ENCODE results near the gene MTHFD1.
"Not testable (repeated sequence)": the region's sequence is repeated elsewhere in the genome, so short reads cannot be mapped to it uniquely, and the experiment has no call there.

MTHFD1 gene

DNA sequence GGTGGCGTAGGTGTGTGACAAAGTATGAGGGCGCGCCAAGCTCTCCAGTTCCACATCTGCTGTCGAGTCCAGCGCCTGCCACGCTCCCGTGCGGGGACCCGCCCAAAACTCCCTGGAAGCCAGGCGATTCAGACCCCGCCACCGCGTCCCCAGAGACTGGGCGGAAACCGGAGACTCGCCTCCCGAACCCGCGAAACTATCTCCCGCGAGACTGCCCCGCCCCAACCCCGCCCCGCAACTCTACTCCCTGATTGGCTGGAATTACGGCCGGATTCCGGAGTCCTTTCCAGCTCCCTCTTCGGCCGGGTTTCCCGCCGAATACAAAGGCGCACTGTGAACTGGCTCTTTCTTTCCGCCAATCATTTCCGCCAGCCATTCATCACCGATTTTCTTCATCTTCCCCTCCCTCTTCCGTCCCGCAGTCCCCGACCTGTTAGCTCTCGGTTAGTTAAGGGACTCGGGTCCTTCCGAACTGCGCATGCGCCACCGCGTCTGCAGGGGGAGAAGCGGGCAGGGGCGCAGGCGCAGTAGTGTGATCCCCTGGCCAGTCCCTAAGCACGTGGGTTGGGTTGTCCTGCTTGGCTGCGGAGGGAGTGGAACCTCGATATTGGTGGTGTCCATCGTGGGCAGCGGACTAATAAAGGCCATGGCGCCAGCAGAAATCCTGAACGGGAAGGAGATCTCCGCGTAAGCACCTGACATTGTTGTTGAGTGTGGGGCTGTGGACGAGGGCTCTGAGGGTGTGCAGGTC, at the start of gene MTHFD1:
MTHFD1 (plus strand) TSS at position 572 of the 751 bp plus-strand sequence; CDS start at position 647, 75 bp downstream.
- peak; percentile 100 for FAIRE-seq
- peak; percentile 100 for DNase-seq (ENCODE audit: insufficient read length, low spot score)

DNA sequence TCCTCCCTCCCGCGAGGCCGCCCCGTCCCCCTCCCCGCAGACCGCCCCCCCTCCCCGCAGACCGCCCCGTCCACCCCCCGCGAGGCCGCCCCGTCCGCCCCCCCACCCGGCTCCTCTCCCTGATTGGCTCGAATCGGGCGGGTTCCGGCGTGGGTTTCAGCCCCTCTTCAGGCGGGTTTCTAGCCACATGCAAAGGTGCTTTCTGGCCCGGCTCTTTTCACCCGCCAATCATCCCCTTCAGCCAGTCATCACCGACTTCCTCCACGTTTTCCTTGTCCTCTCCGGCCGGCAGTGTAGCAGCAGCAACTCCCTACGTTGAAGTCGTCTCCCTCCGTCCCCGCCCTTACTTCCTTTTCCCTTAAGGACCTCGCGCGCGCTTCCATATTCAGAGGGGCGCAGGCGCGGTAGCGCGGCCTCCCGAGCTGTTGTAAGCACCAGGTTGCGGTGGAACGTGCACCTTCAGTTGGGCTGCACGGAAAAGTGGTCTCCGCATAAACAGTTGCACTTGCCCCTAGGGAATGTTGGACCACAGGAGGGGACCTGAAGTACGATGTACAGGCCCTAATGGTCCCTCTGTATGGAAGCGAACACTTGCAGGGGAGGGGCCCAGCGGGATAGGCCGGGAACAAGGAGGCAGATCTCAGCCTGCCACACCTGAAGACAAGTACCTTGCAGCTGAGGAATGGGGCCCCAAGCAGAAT, 49.4 kb upstream of the MTHFD1 start:
- FAIRE-seq: peak; percentile 100
- DNase-seq (ENCODE audit: insufficient read length, low spot score): peak; percentile 100

DNA sequence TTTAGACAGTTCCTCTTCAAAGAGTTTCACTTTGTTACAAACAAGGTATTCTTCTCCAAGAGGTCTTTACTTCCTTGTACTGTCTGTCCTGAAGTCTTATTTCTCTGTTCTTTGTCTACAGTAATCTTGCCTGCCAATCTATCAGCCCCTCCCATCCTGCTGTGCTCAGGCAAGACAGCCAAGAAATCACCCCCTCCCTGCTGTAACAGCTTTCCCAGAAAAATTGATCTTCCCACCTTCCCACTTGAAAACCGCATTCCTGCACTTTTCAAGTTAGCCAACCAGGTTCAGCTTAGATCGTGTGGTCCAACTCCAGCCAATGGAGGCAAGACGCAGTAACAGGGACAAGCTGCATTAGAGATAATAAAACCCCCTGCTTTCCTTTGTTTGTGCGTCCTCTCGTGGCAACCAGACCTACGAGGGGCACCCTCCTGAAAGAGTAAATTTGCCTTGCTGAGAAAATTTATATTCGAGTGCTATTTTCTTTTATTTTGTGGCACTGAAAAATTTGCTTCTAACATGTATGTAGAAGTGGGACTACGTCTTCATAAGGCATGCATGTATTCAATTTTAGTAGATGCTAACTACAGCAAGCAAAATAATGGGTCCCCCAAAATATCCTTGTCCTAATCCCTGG, 47.5 kb upstream of the MTHFD1 start:
- DNase-seq (ENCODE audit: insufficient read length, low spot score) (no peak), FAIRE-seq (peak; percentile 82)

DNA sequence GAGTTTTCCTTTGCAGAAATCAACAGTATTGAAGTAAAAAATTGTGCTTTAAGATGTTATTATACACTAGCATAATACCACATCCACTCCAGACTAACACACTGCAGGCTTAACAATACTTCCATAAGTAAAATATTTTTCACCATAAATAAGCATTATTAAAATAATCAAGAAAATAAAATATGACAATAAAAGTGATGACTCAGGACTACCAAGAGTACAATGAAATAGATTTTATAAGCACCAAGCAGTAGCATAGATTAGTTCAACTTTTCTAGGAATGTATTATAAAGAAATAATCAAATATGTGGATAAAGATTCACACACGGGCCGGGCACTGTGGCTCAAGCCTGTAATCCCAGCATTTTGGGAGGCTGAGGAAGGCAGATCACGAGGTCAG, 40.4 kb upstream of the MTHFD1 start:
- DNase-seq (ENCODE audit: insufficient read length, low spot score): no peak
- no peak for FAIRE-seq

DNA sequence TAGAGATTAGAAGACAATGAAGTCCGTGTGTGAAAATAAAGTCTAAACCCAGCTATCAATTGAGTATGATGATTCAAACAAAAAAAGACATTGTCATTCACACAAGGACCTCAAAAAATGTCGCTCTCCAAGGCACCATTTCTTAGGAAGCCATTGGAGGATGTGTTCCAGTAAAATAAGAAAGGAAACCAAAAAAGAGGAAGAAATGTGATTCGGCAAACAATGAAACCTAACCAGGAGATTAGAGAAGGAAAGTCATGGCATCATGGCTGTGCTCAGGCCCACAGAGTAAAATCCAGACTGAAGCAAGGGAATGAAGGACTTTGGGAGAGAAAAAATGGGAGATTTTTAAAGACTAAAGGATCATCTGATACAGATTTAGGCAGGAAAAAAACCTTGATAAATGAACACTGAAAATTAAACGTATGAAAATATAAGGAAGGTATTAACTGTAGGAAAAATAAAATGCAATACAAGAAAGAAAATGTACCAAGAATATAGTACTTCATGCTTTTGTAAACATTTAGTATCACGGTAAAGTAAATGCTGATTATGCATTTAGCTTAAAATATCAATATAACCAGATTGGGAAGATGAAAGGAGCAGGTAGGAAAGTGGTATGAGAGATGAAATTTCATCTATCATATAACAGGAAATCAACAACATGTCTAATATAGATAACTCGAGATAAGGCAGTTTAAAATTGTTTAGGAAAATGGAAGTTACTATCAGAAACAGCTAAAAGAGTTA, 38.2 kb upstream of the MTHFD1 start:
- no peak for DNase-seq (ENCODE audit: insufficient read length, low spot score)
- FAIRE-seq: peak; percentile 92

DNA sequence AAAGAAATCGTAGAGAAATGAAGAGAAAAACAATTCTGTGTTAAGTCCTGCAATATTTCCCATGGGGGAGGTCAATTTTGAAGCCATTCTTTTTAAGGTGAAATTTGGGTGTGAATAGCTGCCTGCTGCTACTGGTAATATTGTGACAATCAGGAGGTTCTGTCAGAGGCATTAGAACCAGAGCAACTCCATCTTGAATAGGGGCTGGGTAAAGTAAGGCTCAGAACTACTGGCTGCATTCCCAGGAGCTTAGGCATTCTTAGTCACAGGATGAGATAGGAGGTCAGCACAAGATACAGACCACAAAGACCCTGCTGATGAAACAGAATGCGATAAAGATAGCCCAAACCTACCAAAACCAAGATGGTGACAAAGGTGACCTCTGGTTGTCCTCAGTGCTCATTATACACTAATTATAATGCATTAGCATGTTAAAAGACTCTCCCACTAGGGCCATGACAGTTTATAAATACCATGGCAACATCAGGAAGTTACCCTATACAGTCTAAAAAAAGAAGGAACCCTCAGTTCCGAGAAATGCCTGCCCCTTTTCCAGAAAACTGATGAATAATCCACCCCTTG, 24.8 kb upstream of the MTHFD1 start:
- FAIRE-seq: peak; percentile 94
- no peak for DNase-seq (ENCODE audit: insufficient read length, low spot score)

DNA sequence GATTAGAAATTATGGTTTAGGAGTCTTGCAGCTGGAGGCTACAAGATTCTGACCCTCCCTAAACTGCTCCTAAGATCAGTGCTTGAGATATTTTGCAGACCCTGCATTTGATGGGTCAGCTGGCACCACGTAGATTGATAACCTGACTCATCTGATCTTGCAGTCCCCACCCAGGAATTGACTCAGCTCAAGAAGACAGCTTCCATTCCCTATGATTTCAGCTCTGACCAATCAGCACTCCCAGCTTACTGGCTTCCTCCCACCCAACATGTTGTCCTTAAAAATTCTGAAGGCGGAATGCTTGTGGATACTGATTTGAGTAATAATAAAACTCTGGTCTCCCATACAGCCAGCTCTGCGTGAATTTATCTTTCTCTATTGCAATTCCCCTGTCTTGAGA, 23.2 kb upstream of the MTHFD1 start:
- DNase-seq (ENCODE audit: insufficient read length, low spot score): peak; percentile 67
- peak; percentile 99 for FAIRE-seq

DNA sequence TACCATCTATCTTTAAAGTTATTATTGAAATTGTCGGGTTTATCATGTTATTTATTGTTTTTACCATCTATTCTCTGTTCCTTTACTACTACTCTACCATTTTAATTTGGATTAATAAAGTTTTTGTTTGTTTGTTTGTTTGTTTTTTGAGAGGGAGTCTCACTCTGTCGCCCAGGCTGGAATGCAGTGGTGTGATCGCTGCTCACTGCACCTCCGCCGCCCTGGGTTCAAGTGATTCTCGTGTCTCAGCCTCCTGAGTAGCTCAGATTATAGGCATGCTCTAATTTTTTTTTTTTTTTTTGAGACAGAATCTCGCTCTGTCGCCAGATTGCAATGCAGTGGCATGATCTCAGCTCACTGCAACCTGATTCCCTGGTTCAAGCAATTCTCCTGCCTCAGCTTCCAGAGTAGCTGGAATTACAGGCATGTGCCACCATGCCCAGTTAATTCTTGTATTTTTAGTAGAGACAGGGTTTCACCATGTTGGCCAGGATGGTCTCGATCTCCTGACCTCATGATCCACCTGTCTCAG, 22.7 kb upstream of the MTHFD1 start:
- not testable (repeated sequence) for DNase-seq (ENCODE audit: insufficient read length, low spot score)
- peak; percentile 92 for FAIRE-seq

DNA sequence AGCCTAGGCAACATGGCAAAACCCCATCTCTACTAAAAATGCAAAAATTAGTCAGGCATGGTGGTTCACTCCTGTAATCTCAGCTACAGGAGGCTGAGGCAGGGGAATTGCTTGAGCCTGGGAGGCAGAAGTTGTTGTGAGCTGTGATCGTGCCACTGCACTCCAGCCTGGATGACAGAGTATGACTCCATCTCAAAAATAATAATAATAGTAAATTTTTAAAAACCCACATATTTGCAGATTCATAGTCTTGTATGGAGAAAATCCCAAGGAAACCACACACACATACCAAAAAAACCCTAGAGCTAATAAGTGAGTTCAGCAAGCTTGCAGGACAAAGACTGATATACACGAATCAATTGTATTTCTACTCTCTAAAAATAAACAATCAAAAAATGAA, 19.0 kb upstream of the MTHFD1 start:
- FAIRE-seq: no peak

DNA sequence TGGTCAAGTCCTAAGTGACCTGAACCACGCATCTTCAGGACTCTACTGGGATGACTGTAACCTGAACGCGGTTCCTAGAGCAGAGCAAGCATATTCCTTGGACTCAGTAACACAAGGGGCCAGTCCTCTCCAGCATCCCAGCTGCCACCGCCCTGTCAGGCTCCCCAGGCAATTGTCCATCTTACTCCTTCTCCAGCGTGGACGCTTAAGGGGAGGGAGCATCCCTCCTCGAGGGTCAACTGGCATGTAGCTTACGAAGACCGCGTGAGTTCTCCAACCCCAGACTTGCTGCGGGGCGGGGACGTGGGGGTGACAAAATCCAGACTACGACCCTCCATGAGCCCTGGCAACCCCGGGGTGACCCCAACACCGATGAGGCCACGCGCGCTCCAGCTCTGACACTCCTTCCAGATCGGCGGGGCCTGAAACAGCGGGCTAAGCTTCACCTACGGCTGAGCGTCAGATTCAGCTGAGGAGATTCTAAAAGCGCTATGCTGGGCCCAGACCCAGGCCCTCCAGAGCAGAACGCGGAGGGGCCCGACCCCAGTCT, 846 bp upstream of the MTHFD1 start:
- DNase-seq (ENCODE audit: insufficient read length, low spot score) (peak; percentile 76), FAIRE-seq (no peak)

More for the DNA sequence above, 19.0 kb upstream of the MTHFD1 start:
- no peak for DNase-seq (ENCODE audit: insufficient read length, low spot score)

DNA sequence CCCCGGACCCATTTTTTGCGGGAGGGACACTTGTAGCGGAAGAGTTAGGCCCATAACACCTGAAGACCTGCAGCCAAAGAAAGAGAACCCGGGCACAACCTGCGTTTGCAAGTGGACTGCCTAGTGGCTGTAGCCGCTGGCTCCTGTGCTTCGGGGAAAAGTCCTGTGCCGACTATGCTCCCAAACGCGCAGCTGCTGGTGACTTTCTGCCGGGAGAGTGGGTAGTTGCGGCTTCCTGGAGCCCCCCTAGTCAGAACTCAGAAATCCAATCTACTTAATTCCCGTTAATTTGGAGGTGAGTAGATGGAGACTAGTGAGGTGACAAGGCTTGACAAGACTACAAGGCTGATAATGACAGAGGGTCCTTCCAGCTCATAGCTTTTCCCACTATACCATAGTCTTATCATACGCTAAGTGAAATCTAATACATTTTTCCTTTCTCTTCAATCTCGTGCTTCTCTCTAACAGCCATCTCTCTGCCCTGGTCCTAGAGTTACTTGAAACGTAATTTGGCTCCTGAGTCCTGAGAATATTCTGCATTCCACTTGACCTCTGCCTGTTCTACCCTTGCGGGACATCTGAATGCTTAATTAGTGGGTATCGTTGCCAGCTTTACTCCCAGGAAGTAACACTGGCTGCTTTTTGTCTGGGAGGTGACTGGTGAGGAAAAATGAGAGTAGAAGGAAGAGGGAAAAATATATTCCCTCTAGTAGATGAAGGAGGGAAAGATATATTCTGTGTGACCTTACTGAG, 556 bp downstream of the MTHFD1 start:
- FAIRE-seq: no peak
- peak; percentile 64 for DNase-seq (ENCODE audit: insufficient read length, low spot score)

DNA sequence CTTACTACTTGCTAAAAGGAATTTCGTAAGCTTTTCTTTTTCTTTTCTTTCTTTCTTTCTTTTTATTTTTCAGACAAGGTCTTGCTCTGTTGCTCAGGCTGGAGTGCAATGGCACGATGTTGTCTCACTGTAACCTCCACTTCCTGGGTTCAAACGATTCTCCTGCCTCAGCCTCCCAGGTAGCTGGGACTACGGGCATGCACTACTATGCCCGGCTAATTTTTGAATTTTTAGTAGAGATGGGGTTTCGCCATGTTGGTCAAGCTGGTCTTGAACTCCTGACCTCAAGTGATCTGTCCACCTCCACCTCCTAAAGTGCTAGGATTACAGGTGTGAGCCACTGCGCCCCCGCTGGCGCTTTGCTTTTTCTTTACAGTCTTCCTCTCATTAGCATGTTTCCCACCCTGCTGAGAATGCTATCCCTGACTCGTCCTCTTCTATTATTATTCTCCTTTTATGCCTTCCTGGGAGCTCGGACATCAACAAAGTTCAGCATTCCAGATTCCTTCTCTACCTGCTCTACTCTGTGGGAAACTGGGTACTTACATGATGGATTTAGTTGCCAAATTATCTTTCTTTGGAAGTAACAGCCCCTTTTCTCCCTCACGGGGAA, 3.1 kb downstream of the MTHFD1 start:
- no peak for DNase-seq (ENCODE audit: insufficient read length, low spot score)
- FAIRE-seq: no peak

DNA sequence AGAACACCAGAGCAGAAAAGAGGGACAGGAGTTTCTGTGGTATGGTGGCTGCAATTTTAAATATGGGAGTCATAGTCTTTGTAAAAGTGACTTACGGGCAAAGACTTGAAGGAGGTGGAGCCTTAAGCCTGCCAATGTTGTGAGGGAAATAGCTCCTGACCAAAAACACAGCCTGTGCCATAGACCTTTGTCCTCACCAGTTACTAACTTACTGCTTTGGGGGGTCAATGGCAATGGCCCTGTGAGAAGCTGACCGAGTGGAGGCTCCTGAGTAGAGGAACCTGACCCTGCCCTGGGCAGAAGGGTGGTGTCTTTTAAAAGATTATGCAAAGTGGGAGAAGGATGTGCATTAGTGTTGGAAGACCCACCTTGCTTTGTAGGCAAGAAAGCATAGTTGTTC, 3.8 kb downstream of the MTHFD1 start:
- DNase-seq (ENCODE audit: insufficient read length, low spot score): no peak
- peak; percentile 33 for FAIRE-seq

DNA sequence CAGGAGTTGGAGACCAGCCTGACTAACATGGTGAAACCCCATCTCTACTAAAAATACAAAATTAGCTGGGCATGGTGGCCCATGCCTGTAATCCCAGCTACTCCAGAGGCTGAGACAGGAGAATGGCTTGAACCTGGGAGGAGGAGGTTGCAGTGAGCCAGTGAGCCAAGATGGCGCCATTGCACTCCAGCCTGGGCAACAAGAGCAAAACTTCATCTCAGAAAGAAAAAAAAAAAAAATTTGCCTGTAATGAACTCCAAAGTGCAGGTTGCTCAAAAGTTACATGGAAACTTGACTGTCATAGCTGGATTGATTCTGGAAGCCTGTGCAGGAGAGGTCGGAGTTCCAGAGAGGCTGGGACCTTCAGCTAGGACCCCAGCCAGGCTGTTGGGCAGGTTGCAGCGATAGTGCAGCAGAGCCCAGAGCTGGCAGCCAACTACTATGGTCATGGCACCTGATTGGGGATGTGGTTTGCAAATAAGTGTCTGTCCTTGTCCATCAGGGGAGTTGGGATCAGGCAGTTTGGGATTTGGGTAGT, 5.1 kb downstream of the MTHFD1 start:
- DNase-seq (ENCODE audit: insufficient read length, low spot score); FAIRE-seq: not testable (repeated sequence)

DNA sequence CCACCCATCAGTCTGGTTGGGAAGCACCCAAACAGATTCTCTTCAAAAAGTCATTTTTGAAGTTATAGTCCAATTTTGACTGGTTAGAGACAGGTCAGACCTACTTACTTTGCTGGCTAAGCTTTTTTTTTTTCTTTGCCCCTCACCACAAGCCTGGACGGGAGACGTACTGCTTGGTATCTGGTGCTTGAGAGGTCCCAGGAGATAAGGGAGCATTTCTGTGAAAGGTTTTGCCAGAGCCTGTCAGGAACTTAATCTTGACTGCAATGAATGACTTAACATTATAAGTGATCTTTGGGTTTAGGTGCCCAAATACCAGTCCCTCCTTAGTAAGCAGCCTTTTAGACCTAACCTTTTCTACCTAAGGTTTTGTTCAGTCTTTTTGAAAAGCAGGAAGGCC, 6.3 kb downstream of the MTHFD1 start:
- DNase-seq (ENCODE audit: insufficient read length, low spot score): no peak
- FAIRE-seq: no peak

DNA sequence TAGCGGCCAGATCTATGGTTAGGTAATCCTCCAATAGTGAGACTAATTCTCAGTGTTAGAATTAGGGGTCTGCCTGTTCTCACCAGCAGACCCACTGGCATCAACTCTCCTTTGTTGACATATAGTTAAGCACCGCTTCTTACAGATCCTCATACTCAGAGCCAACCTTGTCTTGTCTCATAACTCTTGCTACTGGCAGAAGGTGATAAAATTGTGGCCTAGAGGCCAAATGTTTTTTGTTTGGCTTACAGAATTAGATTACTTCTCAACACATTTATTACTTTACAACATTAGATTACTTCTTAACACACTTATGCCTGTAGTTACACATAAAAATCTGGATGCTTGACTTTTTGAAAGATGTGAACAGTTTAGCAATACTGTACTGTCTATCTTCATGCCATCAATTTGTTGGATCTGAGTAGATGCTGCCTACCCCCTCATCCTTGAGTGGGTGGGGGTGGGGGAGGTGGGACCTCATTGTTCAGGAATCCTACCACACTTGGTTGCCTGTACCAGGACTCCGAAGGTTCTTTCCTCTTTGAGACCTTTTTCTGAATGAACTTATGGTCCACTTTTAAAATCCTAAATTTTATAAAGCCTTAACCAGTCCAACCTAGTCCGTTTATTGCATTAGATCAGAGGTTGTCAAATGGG, 7.0 kb downstream of the MTHFD1 start:
- DNase-seq (ENCODE audit: insufficient read length, low spot score) (no peak), FAIRE-seq (peak; percentile 94)

DNA sequence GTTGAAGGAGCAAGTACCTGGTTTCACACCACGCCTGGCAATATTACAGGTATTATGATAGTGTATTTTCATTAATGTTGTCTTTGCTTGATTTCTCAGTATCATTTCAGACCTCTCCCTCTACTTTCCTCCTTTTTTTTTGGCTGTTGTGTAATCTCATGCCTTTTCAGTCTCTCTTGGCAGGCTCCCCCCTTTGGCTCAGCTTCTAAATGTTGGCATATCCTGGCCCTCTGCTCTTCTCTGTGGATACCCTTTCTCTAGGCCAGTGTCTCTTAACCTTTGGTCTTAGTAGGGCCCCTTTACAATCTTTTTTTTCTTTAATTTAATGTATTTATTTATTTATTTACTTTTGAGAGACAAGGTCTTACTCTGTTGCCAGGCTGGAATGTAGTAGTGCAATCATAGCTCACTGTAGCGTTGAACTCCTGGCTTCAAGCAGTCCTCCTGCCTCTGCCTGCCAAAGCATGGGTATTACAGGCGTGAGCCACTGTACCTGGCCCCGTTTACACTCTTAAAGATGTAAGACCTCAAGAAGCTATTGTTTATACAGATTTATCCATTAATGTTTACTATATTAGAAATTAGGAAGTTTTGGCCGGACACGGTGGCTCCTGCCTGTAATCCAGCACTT, 12.8 kb downstream of the MTHFD1 start:
- FAIRE-seq (peak; percentile 80), DNase-seq (ENCODE audit: insufficient read length, low spot score) (no peak)

DNA sequence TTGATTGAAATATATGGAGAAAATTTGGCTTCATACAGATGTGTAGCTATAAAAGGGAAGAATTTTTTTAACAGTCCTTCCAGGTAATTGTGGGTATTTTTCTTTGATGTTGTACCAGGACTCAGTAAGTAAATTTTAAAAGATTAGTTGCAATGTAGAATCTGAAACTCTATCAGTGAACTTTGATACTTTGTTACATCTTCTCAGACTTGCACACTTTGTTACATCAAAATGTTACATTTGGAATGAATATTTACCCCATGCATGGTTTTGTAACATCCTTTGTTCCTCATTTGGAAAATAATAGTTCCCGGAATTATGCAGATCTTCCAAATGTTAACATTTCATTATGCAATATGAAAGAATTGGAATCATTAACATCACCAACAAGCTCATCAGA, 13.8 kb downstream of the MTHFD1 start:
- DNase-seq (ENCODE audit: insufficient read length, low spot score) (no peak), FAIRE-seq (peak; percentile 58)

Data from HTR-8/SVneo (cell line).